ENCODE data around the gene GLO1. TPM values are rescaled to one million over a fixed set of nuclear protein-coding genes. Genes with fewer than 3 reads are reported as not detected.

The GLO1 gene
- total RNA-seq, 2 donors from 2014 or later: 68.7 to 70.8 TPM

- H3K9me3 ChIP-seq: no peaks in the 10 kb centered on the region
- no peak overlapping the region for H3K27ac ChIP-seq
- H3K36me3 ChIP-seq: no peaks in the 10 kb centered on the region
- H3K9ac ChIP-seq (ENCODE audit: low read depth in 2 of 2, low read length in 2 of 2): no peak overlapping the region
- TF ChIP-seq CTCF (IDR thresholded peaks at IDR 0.05): no peak
- H3K4me1 ChIP-seq: no peaks in the 10 kb centered on the region
- no peak for DNase-seq
- intact Hi-C loops (cut with DNase I): loop anchor here (10.0 kb wide), 1 partner anchor 163 kb away; no protein-coding TSS in a partner anchor
- no peak overlapping the region for H3K4me3 ChIP-seq
- no peaks in the 10 kb centered on the region for H3K27me3 ChIP-seq
Observed at GRCh38 chr6:38678178-38678760, 24.7 kb downstream of the GLO1 start.

- Histone ChIP-seq H3K27me3 (no peaks in the 10 kb centered on the region), H3K4me3 (no peak overlapping the region), H3K36me3 (no peaks in the 10 kb centered on the region), H3K9me3 (no peaks in the 10 kb centered on the region), H3K9ac (ENCODE audit: low read depth in 2 of 2, low read length in 2 of 2) (no peak overlapping the region), H3K27ac (no peak overlapping the region), H3K4me1 (no peaks in the 10 kb centered on the region)
- DNase-seq: no peak
- TF ChIP-seq CTCF (IDR thresholded peaks at IDR 0.05): no peak
- intact Hi-C loops (cut with DNase I): loop anchor here (10.0 kb wide), 1 partner anchor 162 kb away; no protein-coding TSS in a partner anchor
Observed at GRCh38 chr6:38676974-38677544, 25.9 kb downstream of the GLO1 start.

- no peak overlapping the region for H3K27ac ChIP-seq
Observed at GRCh38 chr6:38676236-38676973, 26.5 kb downstream of the GLO1 start.

GRCh38 chr6:38673397-38674165 lies 29.4 kb downstream of the GLO1 start:
- Histone ChIP-seq H3K27me3 (no peaks in the 10 kb centered on the region), H3K9me3 (no peaks in the 10 kb centered on the region), H3K9ac (ENCODE audit: low read depth in 2 of 2, low read length in 2 of 2) (no peak overlapping the region), H3K36me3 (no peaks in the 10 kb centered on the region), H3K4me3 (no peak overlapping the region), H3K27ac (no peak overlapping the region), H3K4me1 (no peaks in the 10 kb centered on the region)
- DNase-seq: no peak
- intact Hi-C loops (cut with DNase I): loop anchor here (10.0 kb wide), 1 partner anchor 159 kb away; no protein-coding TSS in a partner anchor
- TF ChIP-seq CTCF (IDR thresholded peaks at IDR 0.05): no peak

More at GRCh38 chr6:38676236-38676973, 26.5 kb downstream of the GLO1 start:
- no peak for DNase-seq
- Histone ChIP-seq H3K4me3 (no peak overlapping the region), H3K4me1 (no peaks in the 10 kb centered on the region), H3K36me3 (no peaks in the 10 kb centered on the region), H3K9me3 (no peaks in the 10 kb centered on the region), H3K9ac (ENCODE audit: low read depth in 2 of 2, low read length in 2 of 2) (no peak overlapping the region), H3K27me3 (no peaks in the 10 kb centered on the region)
- no peak for TF ChIP-seq CTCF (IDR thresholded peaks at IDR 0.05)
- intact Hi-C loops (cut with DNase I): loop anchor here (10.0 kb wide), 1 partner anchor 162 kb away; no protein-coding TSS in a partner anchor

GRCh38 chr6:38671885-38672467 lies 31.0 kb downstream of the GLO1 start:
- no peak overlapping the region for H3K27ac ChIP-seq
- no peaks in the 10 kb centered on the region for H3K9me3 ChIP-seq
- intact Hi-C loops (cut with DNase I): loop anchor here (10.0 kb wide), 1 partner anchor 157 kb away; no protein-coding TSS in a partner anchor
- peak; percentile 55 for TF ChIP-seq CTCF (IDR thresholded peaks at IDR 0.05)
- no peaks in the 10 kb centered on the region for H3K36me3 ChIP-seq
- H3K9ac ChIP-seq (ENCODE audit: low read depth in 2 of 2, low read length in 2 of 2): no peak overlapping the region
- peak; percentile 28 for DNase-seq
- no peaks in the 10 kb centered on the region for H3K4me1 ChIP-seq
- H3K4me3 ChIP-seq: no peak overlapping the region
- no peaks in the 10 kb centered on the region for H3K27me3 ChIP-seq
